ENCODE results near the gene ABCC9. TPM values are rescaled to one million over a fixed set of nuclear protein-coding genes. Genes with fewer than 3 reads are reported as not detected.

Gene ABCC9
- total and polyA plus RNA-seq, 9 donors = 34.4 to 104 (median 61.1) TPM

- H3K9me3 ChIP-seq (replicated peaks; ENCODE audit: control insufficient read depth, low read depth, low read length) = no peaks in the 10 kb centered on the region
- peak; percentile 44 for DNase-seq
- no CpG with 5 or more reads among the region's 10 CpGs for WGBS (ENCODE audit: insufficient coverage)
- peaks cover 16% of the 10 kb centered on the region for H3K27me3 ChIP-seq (ENCODE audit: control insufficient read depth, insufficient read depth, low read length)
- H3K36me3 ChIP-seq (ENCODE audit: control insufficient read depth, insufficient read depth, low read length) = no peaks in the 10 kb centered on the region
- peak overlapping the region; percentile 50 for H3K4me3 ChIP-seq (ENCODE audit: low read length)
- peak overlapping the region; percentile 71 for H3K27ac ChIP-seq (ENCODE audit: low read length)
- peaks cover 7% of the 10 kb centered on the region for H3K4me1 ChIP-seq (ENCODE audit: control insufficient read depth, insufficient read depth, low read length)
Observed at GRCh38 chr12:21773806-21774205, 167.4 kb downstream of the ABCC9 start.

GRCh38 chr12:21773263-21773741 lies 167.9 kb downstream of the ABCC9 start:
- H3K4me1 ChIP-seq (ENCODE audit: control insufficient read depth, insufficient read depth, low read length) = peaks cover 7% of the 10 kb centered on the region
- peaks cover under 1% of the 10 kb centered on the region for H3K36me3 ChIP-seq (ENCODE audit: control insufficient read depth, insufficient read depth, low read length)
- no peaks in the 10 kb centered on the region for H3K9me3 ChIP-seq (replicated peaks; ENCODE audit: control insufficient read depth, low read depth, low read length)
- WGBS (ENCODE audit: insufficient coverage) = 7% methylated on average over 19 of the region's 23 CpGs
- H3K27ac ChIP-seq (ENCODE audit: low read length) = peak overlapping the region; percentile 71
- peaks cover 16% of the 10 kb centered on the region for H3K27me3 ChIP-seq (ENCODE audit: control insufficient read depth, insufficient read depth, low read length)
- DNase-seq = peak; percentile 67
- H3K4me3 ChIP-seq (ENCODE audit: low read length) = peak overlapping the region; percentile 50

GRCh38 chr12:21771311-21771710 lies 169.9 kb downstream of the ABCC9 start:
- H3K27ac ChIP-seq (ENCODE audit: low read length) = no peak overlapping the region
- peaks cover 4% of the 10 kb centered on the region for H3K36me3 ChIP-seq (ENCODE audit: control insufficient read depth, insufficient read depth, low read length)
- H3K9me3 ChIP-seq (replicated peaks; ENCODE audit: control insufficient read depth, low read depth, low read length) = no peaks in the 10 kb centered on the region
- H3K27me3 ChIP-seq (ENCODE audit: control insufficient read depth, insufficient read depth, low read length) = peaks cover 16% of the 10 kb centered on the region
- no CpG with 5 or more reads among the region's 1 CpG for WGBS (ENCODE audit: insufficient coverage)
- peaks cover 6% of the 10 kb centered on the region for H3K4me1 ChIP-seq (ENCODE audit: control insufficient read depth, insufficient read depth, low read length)
- DNase-seq = no peak
- peak overlapping the region; percentile 5 for H3K4me3 ChIP-seq (ENCODE audit: low read length)

GRCh38 chr12:21769307-21769706 lies 171.9 kb downstream of the ABCC9 start:
- H3K36me3 ChIP-seq (ENCODE audit: control insufficient read depth, insufficient read depth, low read length) = peaks cover 4% of the 10 kb centered on the region
- H3K4me3 ChIP-seq (ENCODE audit: low read length) = no peak overlapping the region
- no peak for DNase-seq
- peaks cover 4% of the 10 kb centered on the region for H3K4me1 ChIP-seq (ENCODE audit: control insufficient read depth, insufficient read depth, low read length)
- H3K27ac ChIP-seq (ENCODE audit: low read length) = no peak overlapping the region
- WGBS (ENCODE audit: insufficient coverage) = no CpG with 5 or more reads among the region's 2 CpGs
- no peaks in the 10 kb centered on the region for H3K9me3 ChIP-seq (replicated peaks; ENCODE audit: control insufficient read depth, low read depth, low read length)
- H3K27me3 ChIP-seq (ENCODE audit: control insufficient read depth, insufficient read depth, low read length) = peaks cover 8% of the 10 kb centered on the region

GRCh38 chr12:21766403-21766802 lies 174.8 kb downstream of the ABCC9 start:
- Histone ChIP-seq H3K4me3 (ENCODE audit: low read length) (no peak overlapping the region), H3K27ac (ENCODE audit: low read length) (no peak overlapping the region), H3K4me1 (ENCODE audit: control insufficient read depth, insufficient read depth, low read length) (no peaks in the 10 kb centered on the region), H3K36me3 (ENCODE audit: control insufficient read depth, insufficient read depth, low read length) (peaks cover 4% of the 10 kb centered on the region), H3K27me3 (ENCODE audit: control insufficient read depth, insufficient read depth, low read length) (no peaks in the 10 kb centered on the region), H3K9me3 (replicated peaks; ENCODE audit: control insufficient read depth, low read depth, low read length) (no peaks in the 10 kb centered on the region)
- DNase-seq = no peak
- 100% methylated on average over 1 of the region's 2 CpGs for WGBS (ENCODE audit: insufficient coverage)

- peak overlapping the region; percentile 25 for H3K27ac ChIP-seq (ENCODE audit: low read length)
- no peaks in the 10 kb centered on the region for H3K4me1 ChIP-seq (ENCODE audit: control insufficient read depth, insufficient read depth, low read length)
- peaks cover 4% of the 10 kb centered on the region for H3K36me3 ChIP-seq (ENCODE audit: control insufficient read depth, insufficient read depth, low read length)
- H3K27me3 ChIP-seq (ENCODE audit: control insufficient read depth, insufficient read depth, low read length) = no peaks in the 10 kb centered on the region
- no peaks in the 10 kb centered on the region for H3K9me3 ChIP-seq (replicated peaks; ENCODE audit: control insufficient read depth, low read depth, low read length)
- no CpG with 5 or more reads among the region's 4 CpGs for WGBS (ENCODE audit: insufficient coverage)
- no peak for DNase-seq
- H3K4me3 ChIP-seq (ENCODE audit: low read length) = no peak overlapping the region
Observed at GRCh38 chr12:21764950-21765349, 176.3 kb downstream of the ABCC9 start.

- Histone ChIP-seq H3K4me3 (ENCODE audit: low read length) (no peak overlapping the region), H3K4me1 (ENCODE audit: control insufficient read depth, insufficient read depth, low read length) (no peaks in the 10 kb centered on the region), H3K27ac (ENCODE audit: low read length) (no peak overlapping the region), H3K27me3 (ENCODE audit: control insufficient read depth, insufficient read depth, low read length) (no peaks in the 10 kb centered on the region), H3K36me3 (ENCODE audit: control insufficient read depth, insufficient read depth, low read length) (peaks cover 4% of the 10 kb centered on the region), H3K9me3 (replicated peaks; ENCODE audit: control insufficient read depth, low read depth, low read length) (no peaks in the 10 kb centered on the region)
- no peak for DNase-seq
- WGBS (ENCODE audit: insufficient coverage) = 56% methylated on average over 1 of the region's 2 CpGs
Observed at GRCh38 chr12:21764065-21764464, 177.2 kb downstream of the ABCC9 start.

- Histone ChIP-seq H3K27me3 (ENCODE audit: control insufficient read depth, insufficient read depth, low read length) (no peaks in the 10 kb centered on the region), H3K4me1 (ENCODE audit: control insufficient read depth, insufficient read depth, low read length) (no peaks in the 10 kb centered on the region), H3K4me3 (ENCODE audit: low read length) (no peak overlapping the region), H3K36me3 (ENCODE audit: control insufficient read depth, insufficient read depth, low read length) (peaks cover 4% of the 10 kb centered on the region), H3K27ac (ENCODE audit: low read length) (no peak overlapping the region), H3K9me3 (replicated peaks; ENCODE audit: control insufficient read depth, low read depth, low read length) (no peaks in the 10 kb centered on the region)
- 92% methylated on average over 2 of the region's 2 CpGs for WGBS (ENCODE audit: insufficient coverage)
- DNase-seq = no peak
Observed at GRCh38 chr12:21763531-21763930, 177.7 kb downstream of the ABCC9 start.

- no peak overlapping the region for H3K27ac ChIP-seq (ENCODE audit: low read length)
- H3K4me3 ChIP-seq (ENCODE audit: low read length) = no peak overlapping the region
- no peak for DNase-seq
- H3K9me3 ChIP-seq (replicated peaks; ENCODE audit: control insufficient read depth, low read depth, low read length) = no peaks in the 10 kb centered on the region
- no peaks in the 10 kb centered on the region for H3K36me3 ChIP-seq (ENCODE audit: control insufficient read depth, insufficient read depth, low read length)
- H3K27me3 ChIP-seq (ENCODE audit: control insufficient read depth, insufficient read depth, low read length) = no peaks in the 10 kb centered on the region
- WGBS (ENCODE audit: insufficient coverage) = 91% methylated on average over 4 of the region's 5 CpGs
- H3K4me1 ChIP-seq (ENCODE audit: control insufficient read depth, insufficient read depth, low read length) = no peaks in the 10 kb centered on the region
Observed at GRCh38 chr12:21759737-21760136, 181.5 kb downstream of the ABCC9 start.

- 100% methylated on average over 1 of the region's 2 CpGs for WGBS (ENCODE audit: insufficient coverage)
- no peak overlapping the region for H3K27ac ChIP-seq (ENCODE audit: low read length)
Observed at GRCh38 chr12:21757735-21758134, 183.5 kb downstream of the ABCC9 start.

GRCh38 chr12:21756699-21757098 lies 184.5 kb downstream of the ABCC9 start:
- no CpG with 5 or more reads among the region's 4 CpGs for WGBS (ENCODE audit: insufficient coverage)
- Histone ChIP-seq H3K9me3 (replicated peaks; ENCODE audit: control insufficient read depth, low read depth, low read length) (no peaks in the 10 kb centered on the region), H3K27ac (ENCODE audit: low read length) (no peak overlapping the region), H3K4me1 (ENCODE audit: control insufficient read depth, insufficient read depth, low read length) (no peaks in the 10 kb centered on the region), H3K36me3 (ENCODE audit: control insufficient read depth, insufficient read depth, low read length) (no peaks in the 10 kb centered on the region), H3K4me3 (ENCODE audit: low read length) (no peak overlapping the region), H3K27me3 (ENCODE audit: control insufficient read depth, insufficient read depth, low read length) (no peaks in the 10 kb centered on the region)
- DNase-seq = no peak

More at GRCh38 chr12:21757735-21758134, 183.5 kb downstream of the ABCC9 start:
- Histone ChIP-seq H3K9me3 (replicated peaks; ENCODE audit: control insufficient read depth, low read depth, low read length) (no peaks in the 10 kb centered on the region), H3K4me3 (ENCODE audit: low read length) (no peak overlapping the region), H3K36me3 (ENCODE audit: control insufficient read depth, insufficient read depth, low read length) (no peaks in the 10 kb centered on the region), H3K4me1 (ENCODE audit: control insufficient read depth, insufficient read depth, low read length) (no peaks in the 10 kb centered on the region), H3K27me3 (ENCODE audit: control insufficient read depth, insufficient read depth, low read length) (no peaks in the 10 kb centered on the region)
- no peak for DNase-seq
